ENCODE results near the gene CDKAL1. TPM values are rescaled to one million over a fixed set of nuclear protein-coding genes. Genes with fewer than 3 reads are reported as not detected.

The CDKAL1 gene
- polyA plus RNA-seq, 2 of the 4 experiments (the other 2 are of a cell fraction), result 4.7 to 8.3 TPM

GRCh38 chr6:20936949-20937348, 402.7 kb downstream of the CDKAL1 start (continued):
- TF ChIP-seq, protein P1, sequence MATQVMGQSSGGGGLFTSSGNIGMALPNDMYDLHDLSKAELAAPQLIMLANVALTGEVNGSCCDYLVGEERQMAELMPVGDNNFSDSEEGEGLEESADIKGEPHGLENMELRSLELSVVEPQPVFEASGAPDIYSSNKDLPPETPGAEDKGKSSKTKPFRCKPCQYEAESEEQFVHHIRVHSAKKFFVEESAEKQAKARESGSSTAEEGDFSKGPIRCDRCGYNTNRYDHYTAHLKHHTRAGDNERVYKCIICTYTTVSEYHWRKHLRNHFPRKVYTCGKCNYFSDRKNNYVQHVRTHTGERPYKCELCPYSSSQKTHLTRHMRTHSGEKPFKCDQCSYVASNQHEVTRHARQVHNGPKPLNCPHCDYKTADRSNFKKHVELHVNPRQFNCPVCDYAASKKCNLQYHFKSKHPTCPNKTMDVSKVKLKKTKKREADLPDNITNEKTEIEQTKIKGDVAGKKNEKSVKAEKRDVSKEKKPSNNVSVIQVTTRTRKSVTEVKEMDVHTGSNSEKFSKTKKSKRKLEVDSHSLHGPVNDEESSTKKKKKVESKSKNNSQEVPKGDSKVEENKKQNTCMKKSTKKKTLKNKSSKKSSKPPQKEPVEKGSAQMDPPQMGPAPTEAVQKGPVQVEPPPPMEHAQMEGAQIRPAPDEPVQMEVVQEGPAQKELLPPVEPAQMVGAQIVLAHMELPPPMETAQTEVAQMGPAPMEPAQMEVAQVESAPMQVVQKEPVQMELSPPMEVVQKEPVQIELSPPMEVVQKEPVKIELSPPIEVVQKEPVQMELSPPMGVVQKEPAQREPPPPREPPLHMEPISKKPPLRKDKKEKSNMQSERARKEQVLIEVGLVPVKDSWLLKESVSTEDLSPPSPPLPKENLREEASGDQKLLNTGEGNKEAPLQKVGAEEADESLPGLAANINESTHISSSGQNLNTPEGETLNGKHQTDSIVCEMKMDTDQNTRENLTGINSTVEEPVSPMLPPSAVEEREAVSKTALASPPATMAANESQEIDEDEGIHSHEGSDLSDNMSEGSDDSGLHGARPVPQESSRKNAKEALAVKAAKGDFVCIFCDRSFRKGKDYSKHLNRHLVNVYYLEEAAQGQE (IDR thresholded peaks at IDR 0.05), result no peak
- no peak for TF ChIP-seq KDM1A (IDR thresholded peaks at IDR 0.05; ENCODE audit: low read depth)
- TF ChIP-seq FOSL2 (IDR thresholded peaks at IDR 0.05), result no peak
- TF ChIP-seq FOSL2 (CRISPR knock-in tag; IDR thresholded peaks at IDR 0.05), result no peak
- TF ChIP-seq SREBF2 (IDR thresholded peaks at IDR 0.05), result no peak
- TF ChIP-seq TFCP2L1 (CRISPR knock-in tag; IDR thresholded peaks at IDR 0.05), result no peak
- TF ChIP-seq POLR2A (IDR thresholded peaks at IDR 0.05; ENCODE audit: low read length), result no peak

DNA sequence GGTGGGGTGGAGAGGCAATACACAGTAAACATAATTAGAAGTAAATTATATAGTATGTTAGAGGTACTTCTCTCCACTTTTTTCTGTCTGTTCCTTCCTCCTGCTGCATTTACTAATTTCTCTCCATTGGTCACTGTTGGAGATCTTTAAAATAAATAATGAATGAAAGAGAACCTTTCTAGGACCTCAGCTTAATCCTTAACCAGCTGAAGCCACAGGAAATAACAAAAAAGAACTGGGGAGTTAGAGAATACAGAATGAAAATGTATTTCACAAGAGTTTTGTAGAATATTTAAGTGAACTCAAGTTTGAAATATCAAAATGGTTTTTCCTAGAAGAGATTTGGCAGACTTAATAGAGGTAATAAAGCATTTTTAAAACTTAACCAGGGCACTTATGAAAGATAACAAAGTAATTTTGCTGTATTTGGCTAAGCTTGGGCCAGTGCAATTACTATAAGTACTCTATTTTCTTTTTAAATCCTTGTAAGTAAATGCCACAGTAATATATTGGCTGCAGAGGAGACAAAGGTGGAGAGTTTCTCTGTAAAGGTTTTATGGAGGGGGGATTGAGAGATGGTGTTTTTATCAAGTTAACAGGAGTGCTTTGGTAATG, 405.0 kb downstream of the CDKAL1 start:
- TF ChIP-seq POLR2AphosphoS2 (conservative IDR thresholded peaks at IDR 0.05; ENCODE audit: low read length) (no peak), FOXS1 (CRISPR knock-in tag; IDR thresholded peaks at IDR 0.05) (no peak), BHLHE40 (IDR thresholded peaks at IDR 0.05; ENCODE audit: low read depth, low read length) (no peak), NR3C1 (IDR thresholded peaks at IDR 0.05) (no peak), POLR2A (IDR thresholded peaks at IDR 0.05; ENCODE audit: low read length) (no peak), HDAC2 (IDR thresholded peaks at IDR 0.05) (no peak), RAD21 (conservative IDR thresholded peaks at IDR 0.05 in 1 of 2, IDR thresholded peaks at IDR 0.05 in 1 of 2) (no peak), HOXA7 (CRISPR knock-in tag; IDR thresholded peaks at IDR 0.05) (no peak), ZFP36 (IDR thresholded peaks at IDR 0.05; ENCODE audit: borderline replicate concordance, partially characterized antibody) (no peak), NPAS2 (CRISPR knock-in tag; IDR thresholded peaks at IDR 0.05; ENCODE audit: borderline replicate concordance) (no peak), CHD4 (IDR thresholded peaks at IDR 0.05; ENCODE audit: borderline replicate concordance) (no peak)
- TF ChIP-seq, protein P2, sequence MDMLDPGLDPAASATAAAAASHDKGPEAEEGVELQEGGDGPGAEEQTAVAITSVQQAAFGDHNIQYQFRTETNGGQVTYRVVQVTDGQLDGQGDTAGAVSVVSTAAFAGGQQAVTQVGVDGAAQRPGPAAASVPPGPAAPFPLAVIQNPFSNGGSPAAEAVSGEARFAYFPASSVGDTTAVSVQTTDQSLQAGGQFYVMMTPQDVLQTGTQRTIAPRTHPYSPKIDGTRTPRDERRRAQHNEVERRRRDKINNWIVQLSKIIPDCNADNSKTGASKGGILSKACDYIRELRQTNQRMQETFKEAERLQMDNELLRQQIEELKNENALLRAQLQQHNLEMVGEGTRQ (IDR thresholded peaks at IDR 0.05), result no peak
- TF ChIP-seq, protein P3, sequence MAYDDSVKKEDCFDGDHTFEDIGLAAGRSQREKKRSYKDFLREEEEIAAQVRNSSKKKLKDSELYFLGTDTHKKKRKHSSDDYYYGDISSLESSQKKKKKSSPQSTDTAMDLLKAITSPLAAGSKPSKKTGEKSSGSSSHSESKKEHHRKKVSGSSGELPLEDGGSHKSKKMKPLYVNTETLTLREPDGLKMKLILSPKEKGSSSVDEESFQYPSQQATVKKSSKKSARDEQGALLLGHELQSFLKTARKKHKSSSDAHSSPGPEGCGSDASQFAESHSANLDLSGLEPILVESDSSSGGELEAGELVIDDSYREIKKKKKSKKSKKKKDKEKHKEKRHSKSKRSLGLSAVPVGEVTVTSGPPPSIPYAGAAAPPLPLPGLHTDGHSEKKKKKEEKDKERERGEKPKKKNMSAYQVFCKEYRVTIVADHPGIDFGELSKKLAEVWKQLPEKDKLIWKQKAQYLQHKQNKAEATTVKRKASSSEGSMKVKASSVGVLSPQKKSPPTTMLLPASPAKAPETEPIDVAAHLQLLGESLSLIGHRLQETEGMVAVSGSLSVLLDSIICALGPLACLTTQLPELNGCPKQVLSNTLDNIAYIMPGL (CRISPR knock-in tag; IDR thresholded peaks at IDR 0.05; ENCODE audit: borderline replicate concordance), result no peak
- POLR2A ChIA-PET, result no interaction called here
- FAIRE-seq (no peak), ATAC-seq (no peak), DNase-seq (ENCODE audit: low read depth in 1 of 2, low spot score in 1 of 2) (no peak)
- CTCF ChIA-PET, result no interaction called here
- no peak overlapping the region for H3K4me2 ChIP-seq
- no peaks in the 10 kb centered on the region; the same call in 2 of the 3 replicates for H3K9me3 ChIP-seq
- no peak overlapping the region for H3K27ac ChIP-seq
- H3K4me1 ChIP-seq, result no peaks in the 10 kb centered on the region
- H3K4me3 ChIP-seq, result no peak overlapping the region

DNA sequence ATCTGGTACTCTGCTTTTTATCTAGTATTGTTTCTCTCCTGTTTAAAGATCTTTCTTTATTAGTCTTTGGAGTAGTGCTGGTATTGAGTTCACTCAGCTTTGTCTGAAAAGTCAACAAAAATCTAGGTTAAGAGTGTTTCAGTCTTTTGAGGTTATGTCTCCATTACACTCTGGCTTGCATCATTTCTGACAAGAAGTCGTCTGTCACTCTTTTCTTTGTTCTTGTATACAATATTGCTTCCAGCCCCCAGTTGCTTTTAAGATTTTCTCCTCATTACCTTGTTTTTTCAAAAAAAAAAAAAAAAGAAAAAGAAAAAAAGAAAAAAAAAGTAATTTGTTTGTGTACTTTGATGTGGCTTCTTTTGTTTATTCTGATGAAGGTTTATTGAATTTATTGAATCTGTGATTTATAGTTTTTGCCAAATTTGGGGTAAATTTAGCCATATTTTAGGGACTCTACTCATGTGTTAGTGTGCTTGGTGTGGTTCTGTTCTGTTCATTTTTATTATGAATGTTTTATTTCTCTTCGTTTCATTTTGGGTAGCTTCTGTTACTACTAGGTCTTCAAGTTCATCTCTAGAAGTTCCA, 408.9 kb downstream of the CDKAL1 start:
- H3K27ac ChIP-seq, result no peak overlapping the region
- DNase-seq (ENCODE audit: low read depth in 1 of 2, low spot score in 1 of 2) (no peak), ATAC-seq (no peak), FAIRE-seq (no peak)
- ChIA-PET CTCF (no interaction called here), POLR2A (no interaction called here)
- no peak for TF ChIP-seq CTCF (IDR thresholded peaks at IDR 0.05)
- H3K4me1 ChIP-seq, result no peaks in the 10 kb centered on the region
- no peak overlapping the region for H3K4me3 ChIP-seq
- 64% methylated on average over 2 of the region's 2 CpGs for WGBS (ENCODE audit: missing lambda C conversion rate)
- no peaks in the 10 kb centered on the region; the same call in 2 of the 3 replicates for H3K9me3 ChIP-seq
- no peak overlapping the region for H3K4me2 ChIP-seq
